GM04503 (cell line): Measurements from ENCODE around the gene RHBDD1.

Experiments
- DNase-seq: peaks from one replicate; pipeline ENCODE4 v3.0.0-alpha.2; 2012; ENCODE audit warnings: low read depth

RHBDD1 gene, protein sequence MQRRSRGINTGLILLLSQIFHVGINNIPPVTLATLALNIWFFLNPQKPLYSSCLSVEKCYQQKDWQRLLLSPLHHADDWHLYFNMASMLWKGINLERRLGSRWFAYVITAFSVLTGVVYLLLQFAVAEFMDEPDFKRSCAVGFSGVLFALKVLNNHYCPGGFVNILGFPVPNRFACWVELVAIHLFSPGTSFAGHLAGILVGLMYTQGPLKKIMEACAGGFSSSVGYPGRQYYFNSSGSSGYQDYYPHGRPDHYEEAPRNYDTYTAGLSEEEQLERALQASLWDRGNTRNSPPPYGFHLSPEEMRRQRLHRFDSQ

DNA sequence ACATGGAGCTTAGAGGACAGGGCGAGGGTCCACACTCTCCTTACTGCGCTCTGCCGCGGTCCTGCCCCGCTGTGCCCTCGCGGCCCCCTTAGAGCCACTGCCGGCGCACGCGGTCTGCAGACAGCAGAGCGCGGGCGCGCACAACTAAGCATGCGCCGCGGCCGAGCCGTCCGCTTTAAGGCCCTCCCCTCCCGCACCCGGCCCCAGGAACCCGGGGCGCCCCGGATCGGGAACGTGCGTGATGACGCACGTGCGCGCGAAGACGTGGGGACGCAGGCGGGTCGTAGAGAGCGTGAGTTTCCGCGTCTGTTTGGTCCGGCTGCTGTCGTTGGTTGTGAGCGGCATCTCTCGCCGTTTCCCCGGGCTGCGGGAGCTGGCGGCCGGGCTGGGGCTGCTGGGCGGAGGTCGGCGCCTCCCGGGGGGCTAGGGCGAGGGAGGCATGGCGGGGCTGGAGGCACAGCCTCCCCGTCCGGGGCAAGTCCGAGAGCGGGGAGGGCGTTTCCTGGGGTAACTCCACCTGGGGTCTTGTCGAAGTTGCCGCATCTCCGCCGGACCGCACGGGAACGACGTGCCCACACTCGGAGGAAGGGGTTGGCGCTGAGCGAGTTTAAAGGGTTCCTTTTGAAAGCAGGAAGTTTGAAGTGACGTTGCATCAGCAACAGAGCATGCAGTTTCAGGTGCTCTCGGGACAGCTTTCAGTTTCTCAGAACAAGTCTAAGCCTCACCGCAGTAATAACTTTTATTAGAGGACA is at the start of gene RHBDD1:
Gene RHBDD1 (plus strand): TSS at position 259 of the 752 bp plus-strand sequence. CDS start 28,640 bp downstream, outside the sequence.
- DNase-seq, result peak; percentile 71

DNA sequence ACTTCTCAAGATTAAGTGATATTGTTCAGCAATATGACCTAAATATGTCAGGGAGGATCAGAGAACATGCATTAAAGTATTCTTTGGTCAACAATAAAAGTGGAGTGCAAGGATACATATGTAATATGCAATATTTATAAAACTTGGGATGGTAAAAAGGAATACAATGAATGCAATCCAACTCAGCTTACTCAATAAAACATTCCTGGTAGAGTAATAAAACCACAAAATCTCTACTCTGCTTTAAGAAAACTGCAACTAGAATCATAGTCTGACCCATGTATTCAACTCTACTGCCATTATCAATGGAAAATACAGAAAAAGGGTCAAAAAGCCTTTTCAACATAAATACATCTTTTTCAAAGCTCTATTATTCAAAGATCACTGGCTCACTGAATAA is 47.8 kb upstream of the RHBDD1 start:
- no peak for DNase-seq

DNA sequence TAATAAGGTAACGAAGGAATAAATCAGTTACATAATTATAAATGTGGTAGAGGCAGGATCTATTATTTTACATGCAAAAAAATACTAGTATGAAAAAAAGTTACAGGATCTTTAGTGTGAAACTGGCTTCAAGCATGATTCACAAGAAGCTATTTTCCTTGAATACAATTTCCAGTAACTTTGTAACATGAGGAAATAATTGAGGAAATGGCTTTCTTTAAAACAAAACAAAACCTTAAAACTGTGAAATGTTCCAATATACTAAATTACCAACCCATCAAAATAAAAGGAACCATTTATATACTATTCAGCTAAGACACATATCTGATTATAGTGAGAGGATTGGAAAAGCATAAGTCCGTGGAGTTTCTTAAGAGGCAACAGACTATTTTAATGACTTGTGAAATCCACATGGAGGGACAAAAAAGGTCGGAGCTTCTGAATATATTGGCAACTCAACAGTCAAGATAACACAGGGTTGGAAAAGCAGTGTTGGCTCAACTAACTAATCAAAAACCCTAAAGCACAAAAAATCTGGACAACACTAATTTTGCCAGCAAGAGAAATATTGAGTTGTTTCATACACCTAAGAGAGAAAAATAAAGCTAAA is 46.9 kb upstream of the RHBDD1 start:
- DNase-seq, result no peak

DNA sequence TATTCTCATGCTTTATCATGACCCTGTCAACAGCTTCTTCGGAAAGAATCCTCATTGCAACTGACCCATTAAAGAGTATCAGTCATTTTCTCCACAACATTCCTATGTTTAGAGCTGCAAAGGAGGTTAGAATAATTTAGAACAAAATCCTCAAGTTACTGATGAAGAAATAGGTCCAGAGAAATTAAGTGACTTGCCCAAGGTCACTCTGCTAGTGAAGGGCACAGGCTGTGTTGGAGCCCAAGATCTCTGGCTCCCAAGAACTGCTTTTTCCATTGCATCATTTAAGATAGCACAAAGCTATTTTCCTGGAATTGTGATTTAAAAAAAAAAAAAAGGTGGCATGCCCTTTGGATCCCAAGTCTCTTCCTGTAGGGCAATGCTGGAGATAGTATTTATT is 45.8 kb upstream of the RHBDD1 start:
- no peak for DNase-seq

DNA sequence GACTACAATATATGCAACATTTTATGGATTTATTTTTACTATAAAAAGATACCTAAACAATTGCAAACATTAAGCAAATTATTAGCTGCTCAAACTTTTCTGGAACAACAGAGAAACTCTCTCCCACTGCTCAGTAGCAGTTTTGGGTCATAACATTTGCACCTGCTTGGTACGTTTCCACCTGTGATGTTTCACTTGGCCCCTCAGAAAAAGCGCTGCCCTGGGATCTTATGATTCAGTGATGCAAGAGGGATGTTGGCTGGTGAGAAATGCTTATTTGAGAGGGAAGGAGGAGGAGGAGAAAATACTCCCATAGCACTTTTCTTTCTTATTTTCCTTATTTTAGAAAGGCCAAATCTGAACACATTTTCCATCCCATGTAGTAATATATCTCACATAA is 45.4 kb upstream of the RHBDD1 start:
- DNase-seq, result no peak

DNA sequence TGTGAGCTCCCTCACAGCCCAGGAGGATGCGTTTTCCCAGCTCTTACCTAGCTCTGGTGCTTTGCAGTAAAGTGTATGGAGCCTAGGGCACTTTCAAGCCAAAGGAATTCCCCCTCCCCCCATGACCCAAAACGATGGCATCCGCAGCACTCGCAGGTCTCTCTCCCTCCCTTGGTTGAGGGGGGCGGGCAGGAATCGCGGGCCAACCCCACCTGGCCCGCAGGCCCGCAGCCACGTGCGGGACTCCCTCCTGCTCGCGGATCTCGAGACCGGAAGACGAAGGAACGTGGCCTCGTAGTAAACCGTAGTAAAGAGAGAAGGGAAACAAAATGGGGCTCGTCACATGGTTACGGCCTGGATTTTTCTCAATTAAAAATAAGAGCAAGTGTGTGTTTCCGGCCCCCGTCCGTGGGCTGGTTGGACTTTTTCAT is 44.8 kb upstream of the RHBDD1 start:
- no peak for DNase-seq

DNA sequence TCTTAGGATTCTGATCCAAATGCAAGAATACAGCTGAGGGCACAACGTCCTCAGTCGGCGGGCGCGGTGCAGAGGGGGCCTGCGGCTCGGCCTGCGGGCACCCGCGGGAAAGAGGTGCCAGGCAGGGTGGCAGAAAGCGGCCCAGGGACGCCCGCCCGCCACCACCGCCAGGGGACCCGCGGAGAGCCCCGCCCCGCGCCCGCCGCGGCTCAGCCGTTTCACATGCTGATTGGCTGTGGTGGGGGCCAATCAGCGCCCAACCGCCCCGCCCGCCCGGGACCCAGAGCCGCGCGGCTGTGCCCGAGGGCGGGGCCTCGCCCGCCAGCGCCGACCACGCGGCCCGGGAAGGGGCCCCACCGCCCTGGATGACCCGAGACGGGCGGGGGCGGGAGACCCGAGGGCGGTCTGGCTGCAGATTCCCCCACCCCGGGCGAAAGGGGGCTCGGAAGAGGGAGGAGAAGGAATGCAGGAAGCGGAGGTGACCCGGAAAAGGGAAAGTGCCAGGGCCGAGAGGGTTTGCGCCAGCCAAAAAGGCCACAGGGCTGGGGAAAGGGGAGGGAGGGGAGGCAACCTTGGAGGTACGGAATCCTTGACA is 44.3 kb upstream of the RHBDD1 start:
- no peak for DNase-seq

DNA sequence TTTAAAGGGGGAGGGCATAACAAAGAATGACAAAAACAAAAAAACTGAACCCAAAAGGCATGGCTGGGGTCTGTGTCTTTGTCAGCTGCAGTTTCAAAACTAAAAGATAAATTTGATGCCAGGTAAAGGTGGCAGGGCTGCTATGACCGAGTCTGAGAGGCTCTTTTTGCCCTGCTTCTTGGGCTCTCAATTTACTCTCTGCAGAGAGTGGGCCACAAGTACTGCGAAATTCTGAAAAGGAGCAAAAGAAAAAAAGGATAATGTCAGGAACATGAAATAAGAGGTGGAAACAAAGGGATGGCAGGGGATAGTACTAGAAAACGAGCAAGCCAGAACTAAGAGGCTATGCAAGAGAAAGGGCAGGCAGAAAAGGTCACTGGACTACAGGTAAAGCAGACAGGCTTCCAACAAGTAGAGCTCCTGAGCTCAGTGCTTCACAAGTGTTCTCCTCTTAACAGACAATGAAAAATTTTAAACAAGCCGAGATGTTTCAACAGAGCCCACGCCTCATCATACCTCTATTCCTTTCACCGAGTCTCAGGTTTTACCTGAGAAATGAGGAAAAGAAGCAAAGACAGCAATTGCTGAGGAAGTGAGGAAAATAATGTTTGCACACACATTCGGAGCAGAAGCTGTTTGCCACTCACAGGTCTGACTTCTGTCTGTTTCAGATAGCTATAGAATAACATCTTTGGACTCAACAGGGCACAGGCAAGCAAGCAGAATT is 43.5 kb upstream of the RHBDD1 start:
- DNase-seq, result no peak

DNA sequence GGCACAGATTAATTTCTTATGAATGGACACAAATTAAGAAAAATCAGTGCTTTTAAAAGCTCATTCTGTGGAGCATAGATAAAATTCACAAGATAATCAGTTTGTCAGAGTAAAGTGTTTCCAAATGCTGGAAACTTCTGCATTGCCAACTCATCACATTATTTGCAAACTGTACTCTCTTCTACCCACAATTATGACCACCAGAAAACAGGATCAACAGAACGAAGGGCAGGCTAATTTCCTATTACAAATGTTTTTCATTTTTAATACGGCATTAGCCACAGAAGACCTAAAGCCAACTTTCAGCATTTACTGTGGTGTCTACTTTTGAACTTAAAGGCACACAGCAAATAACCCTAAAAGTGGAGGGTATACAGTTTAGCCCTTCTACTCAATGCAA is 42.2 kb upstream of the RHBDD1 start:
- DNase-seq, result no peak

DNA sequence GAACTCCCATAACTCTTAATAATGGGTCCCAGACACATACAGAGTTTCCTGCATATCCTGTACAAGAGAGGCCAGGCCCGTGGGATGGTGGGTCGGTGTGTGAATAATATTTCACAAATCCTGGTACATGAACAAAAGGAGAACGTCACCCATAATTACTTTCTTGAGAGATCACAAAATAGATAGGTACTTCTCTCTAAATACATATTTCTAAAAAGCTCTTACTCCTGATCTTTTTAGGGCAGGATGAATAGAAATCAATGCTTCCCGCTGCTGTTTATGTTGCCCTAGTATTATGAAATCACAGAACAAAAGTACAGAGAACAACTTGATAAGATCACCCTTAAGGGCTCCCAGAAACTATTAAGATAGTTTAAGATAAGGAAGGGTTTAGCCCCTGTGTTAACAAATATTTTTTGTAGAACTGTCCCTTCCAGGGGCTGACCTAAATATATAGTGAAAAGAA is 41.6 kb upstream of the RHBDD1 start:
- no peak for DNase-seq

DNA sequence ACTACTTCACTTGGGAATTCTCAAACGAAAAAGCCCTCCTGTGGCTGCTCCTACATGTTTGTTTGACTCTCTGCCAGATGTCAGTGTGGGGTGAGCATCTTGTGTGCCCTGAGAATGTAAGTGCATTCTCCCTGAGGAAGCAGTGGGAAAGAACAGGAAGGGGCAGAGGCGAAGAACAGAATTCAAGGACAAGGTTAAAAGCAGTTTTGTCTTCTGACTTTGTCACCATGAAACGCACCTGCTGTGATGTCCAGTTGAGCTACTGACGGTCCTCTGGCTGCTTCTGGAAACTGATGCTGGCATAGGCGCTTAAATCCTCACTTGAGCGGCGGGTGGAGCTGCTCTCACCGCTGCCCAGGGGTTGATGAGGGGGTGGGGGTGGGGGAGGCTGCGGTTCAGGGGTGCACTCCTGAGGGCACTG is 41.1 kb upstream of the RHBDD1 start:
- DNase-seq, result no peak

DNA sequence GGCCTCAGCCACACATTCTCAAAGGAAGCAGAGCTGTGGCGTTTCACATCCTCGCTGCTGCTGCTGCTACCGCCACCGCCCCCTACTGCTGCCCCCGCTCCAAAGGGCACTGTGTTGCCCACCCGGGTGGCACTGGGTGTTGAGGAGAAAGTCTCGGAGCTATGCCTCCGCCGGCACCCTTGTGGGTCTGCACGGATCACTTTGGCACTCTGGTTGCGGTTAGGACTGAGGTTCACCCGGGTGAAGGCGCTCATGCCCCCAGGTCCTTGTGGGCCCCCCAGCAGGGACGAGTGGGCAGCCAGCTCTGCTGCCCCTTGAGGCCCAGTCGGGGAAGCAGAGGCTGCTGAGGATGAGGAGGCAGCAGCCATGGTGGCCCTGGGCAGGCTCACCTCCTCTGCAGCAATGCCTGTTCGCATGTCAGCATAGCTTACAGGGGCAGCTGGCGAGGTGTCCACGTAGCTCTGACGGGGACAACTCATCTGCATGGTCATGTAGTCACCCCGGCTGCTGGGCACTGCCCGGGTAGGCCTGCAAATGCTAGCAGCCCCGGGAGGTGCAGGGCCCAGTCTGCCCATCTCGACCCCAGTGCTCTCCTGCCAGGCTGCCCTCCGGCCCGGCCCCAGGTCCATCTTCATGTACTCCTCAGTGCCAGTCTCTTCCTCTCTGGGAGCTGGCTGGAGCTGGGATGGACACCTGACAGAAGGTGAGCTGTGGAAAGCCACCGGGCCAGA is 40.4 kb upstream of the RHBDD1 start:
- no peak for DNase-seq

DNA sequence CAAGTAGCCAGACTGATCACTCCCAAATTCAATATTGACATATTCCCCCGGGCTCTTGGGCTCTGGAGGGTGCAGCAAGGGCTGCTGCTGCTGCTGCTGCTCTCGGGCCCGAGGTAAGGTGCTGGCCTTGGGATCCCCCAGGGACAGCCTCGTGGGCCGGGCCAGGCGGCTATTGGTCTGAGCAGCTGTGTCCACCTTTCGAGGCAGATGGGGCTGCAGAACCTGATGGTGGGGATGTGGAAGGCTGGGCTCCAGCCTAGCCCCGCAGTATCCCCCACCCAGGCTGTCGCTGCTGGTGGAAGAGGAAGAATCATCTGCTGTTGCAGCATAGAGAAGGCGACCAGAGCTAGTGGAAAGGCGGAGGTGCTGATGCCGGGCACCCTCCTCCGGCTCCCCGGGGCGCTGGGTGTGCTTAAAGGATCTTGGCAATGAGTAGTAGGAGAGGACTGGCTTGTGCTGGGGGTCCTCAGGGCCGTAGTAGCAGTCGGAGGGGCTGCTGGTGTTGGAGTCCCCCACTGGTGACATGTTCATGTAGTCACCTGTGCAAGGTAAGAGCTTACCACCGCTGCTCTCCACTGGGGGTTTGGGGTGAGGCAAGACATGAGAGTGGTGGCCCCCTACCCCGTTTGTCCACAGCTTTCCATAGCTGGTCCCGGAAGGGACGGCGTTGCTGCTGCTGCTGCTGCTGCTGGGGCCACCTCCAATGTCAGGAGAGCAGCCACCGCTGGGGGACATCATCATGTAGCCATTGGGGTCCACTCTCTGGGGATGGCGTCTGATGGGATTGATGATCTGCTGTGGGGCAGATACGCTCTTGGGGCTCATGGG is 39.6 kb upstream of the RHBDD1 start:
- no peak for DNase-seq

DNA sequence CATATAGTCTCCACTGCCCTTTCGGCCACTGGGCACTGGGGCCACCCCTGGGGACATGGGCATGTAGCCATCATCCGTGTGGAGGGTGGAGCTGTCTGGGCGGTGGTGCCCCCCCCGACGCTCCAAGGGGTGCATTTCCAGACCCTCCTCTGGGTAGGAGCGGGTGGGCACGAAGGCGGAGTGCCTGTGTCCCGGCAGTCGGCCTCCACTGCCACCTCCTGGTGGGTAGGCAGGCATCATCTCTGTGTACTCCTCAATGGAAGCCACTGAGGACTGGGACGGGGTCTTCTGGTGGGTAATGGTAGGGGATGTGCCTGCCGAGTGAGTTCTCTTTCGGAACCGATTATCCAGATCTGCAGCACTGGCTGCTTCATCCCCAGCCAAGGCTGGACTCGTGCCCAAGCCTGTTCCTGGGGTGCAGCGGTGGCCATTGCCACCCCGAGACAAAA is 39.0 kb upstream of the RHBDD1 start:
- DNase-seq, result no peak

DNA sequence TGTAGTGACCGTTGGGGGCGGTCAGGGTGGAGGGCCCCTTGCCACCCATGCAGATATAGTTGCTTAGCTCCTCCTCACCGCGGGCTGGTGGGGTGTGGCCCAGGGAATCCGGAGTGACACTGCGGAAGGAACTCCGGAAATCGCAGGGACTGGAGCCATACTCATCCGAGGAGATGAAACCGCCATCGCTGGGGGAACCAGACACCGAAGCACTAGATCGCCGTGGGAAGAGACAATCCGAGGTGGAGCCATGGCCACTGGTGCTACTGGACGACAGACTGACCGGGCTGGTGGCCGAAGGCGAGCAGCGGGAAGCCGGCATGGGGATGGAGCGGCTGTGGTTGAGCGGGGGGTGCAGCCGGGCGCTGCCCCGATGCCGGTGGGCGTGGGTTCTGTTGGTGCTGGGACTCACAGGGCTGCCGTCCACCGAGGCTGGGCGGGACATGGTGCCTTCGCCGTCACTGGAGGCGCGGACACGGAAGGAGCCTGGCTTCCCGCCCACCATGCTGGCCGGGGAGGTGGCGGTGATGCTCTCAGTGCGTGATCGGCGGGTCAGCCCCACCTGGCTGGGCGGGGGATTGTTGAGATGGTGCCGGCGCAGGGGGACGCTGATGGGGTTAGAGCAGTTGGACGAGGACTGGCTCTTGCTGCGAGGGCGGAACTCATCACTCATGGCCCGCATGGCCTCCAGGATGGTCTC is 38.4 kb upstream of the RHBDD1 start:
- DNase-seq, result no peak

DNA sequence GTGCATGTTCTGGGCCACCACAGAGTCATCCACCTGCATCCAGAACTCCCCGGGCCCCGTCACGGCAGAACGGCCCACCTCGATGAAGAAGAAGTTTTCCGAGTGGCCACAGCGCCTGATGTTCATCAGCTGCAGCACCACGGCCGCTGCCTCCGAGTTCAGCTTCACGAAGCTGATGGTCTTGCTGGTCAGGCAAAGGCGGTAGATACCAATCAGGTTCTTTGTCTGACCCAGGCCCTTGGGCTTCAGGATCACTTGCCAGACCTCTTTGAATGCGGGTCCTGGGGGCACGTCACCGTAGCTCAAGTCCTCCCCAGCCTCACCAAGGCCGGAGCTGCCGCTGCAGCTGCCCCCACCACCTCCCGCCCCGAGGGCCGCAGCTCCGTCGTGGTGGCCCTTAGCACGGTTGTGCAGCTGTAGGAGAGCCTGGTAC is 37.8 kb upstream of the RHBDD1 start:
- DNase-seq, result no peak

DNA sequence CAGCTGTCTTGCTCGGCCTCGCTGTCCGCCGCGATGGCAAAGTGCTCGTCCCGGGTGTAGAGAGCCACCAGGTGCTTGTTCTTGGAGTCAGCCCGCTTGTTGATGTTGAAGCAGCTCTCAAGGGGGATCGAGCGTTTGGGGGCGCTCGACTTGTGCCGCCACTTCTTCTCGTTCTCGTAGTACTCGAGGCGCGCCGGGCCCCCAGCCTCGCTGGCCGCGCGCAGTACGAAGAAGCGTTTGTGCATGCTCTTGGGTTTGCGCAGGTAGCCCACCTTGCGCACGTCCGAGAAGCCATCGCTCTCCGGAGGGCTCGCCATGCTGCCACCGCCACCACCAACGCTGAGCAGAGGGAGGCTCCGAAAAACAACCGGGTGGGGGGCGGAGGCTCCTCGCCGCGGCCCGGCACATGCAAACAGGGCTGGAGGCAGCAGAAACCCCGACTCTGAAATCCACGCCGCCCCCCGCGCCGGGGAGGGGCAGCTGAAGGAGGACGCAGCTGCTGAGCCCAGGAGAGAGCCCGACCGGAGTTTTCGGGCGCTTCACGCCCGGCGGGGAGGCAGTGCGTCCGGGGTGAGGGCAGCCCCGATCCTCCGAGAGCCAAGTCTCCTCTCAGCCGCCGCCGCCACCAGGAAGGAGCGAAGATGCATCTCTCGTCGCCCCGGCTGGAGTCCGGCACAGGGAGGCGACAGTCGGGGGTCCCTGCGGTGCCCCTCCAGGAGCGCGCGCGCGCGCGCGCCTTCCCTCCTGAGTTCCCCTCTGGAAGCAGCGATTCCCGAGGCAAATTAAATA is 37.2 kb upstream of the RHBDD1 start:
- DNase-seq, result no peak

DNA sequence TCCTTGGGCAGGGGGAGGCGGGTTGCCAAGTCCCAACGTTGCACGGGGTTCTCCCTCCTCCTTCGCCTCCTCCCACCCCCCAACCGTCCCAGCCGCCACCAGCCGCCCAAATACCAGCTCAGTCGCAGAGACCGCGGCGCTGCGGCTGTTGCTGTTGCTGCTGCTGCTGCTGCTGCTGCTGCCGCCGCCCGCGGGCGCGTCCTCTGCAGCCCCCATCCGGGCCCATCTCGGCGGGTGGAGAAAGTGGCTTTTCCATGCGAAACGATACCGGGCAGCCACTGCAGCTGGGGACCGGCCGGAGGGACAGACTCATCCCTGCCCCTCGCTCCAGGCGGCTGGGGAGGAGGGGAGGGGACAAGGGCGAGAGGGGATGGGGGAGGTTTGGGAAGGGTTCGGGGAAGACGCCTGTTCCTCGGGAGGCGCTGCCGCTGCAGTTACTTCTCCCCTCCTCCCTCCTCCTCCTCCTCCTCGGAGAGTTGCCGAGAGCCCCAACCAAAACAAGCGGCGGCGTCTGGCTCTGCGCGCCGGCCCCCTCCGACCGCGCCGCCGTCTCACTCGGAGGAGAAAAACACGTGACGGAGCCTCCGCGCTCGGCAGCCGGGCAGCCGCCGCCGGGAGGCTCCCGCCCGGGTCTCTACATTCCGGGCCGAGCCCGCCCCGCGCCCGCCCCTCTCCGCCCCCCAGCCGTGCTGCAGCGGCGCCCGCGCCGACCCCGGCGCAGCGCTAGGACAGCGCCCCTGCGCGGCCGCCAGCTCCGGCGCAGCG is 36.5 kb upstream of the RHBDD1 start, which contains the start of gene IRS1:
Gene IRS1 (minus strand): TSS at position 610 of the 765 bp plus-strand sequence. CDS start 1,082 bp downstream, outside the sequence.
- no peak for DNase-seq
